Chondrocyte (in vitro differentiated cells): ENCODE data around the gene CNBD2. TPM values are rescaled to one million over a fixed set of nuclear protein-coding genes. Genes with fewer than 3 reads are reported as not detected.
"Not testable (repeated sequence)": the region's sequence is repeated elsewhere in the genome, so short reads cannot be mapped to it uniquely, and the experiment has no call there.

Experiments
- DNase-seq: peaks from one replicate; pipeline ENCODE4 v3.0.0; 2021; ENCODE audit warnings: mixed read lengths, low spot score
- H3K27ac Mint-ChIP-seq: one replicate; pipeline ENCODE4 v1.8.0; 2021; ENCODE audit warnings: mild to moderate bottlenecking, moderate library complexity, mixed read lengths; ENCODE audit not compliant: unreplicated experiment
- H3K27me3 Mint-ChIP-seq: 2 replicates; pipeline ENCODE4 v1.8.0; 2021; ENCODE audit warnings: low read depth, mixed read lengths
- H3K36me3 Mint-ChIP-seq: 2 replicates; pipeline ENCODE4 v1.8.0; 2021; ENCODE audit warnings: low read depth, mixed read lengths
- H3K4me1 Mint-ChIP-seq: 2 replicates; pipeline ENCODE4 v1.8.0; 2021; ENCODE audit warnings: low read depth, mild to moderate bottlenecking, mixed read lengths
- H3K4me3 Mint-ChIP-seq: one replicate; pipeline ENCODE4 v1.8.0; 2021; ENCODE audit warnings: mild to moderate bottlenecking, moderate library complexity, mixed read lengths; ENCODE audit not compliant: unreplicated experiment
- H3K9me3 Mint-ChIP-seq: 2 replicates; pipeline ENCODE4 v1.8.0; 2021; ENCODE audit warnings: low read depth, mixed read lengths
- total RNA-seq: library from RNA; stranded (reverse); gene quantifications from 3 replicates; pipeline ENCODE4 v1.2.1, GENCODE V29; 2021
- TF ChIP-seq, protein P1 (sequence below): fragments of 200-600 bp; sonication (generic); IDR thresholded peaks from 2 replicates; pipeline ENCODE4 v1.5.0; 2021; ENCODE audit warnings: antibody characterized with exemption, mild to moderate bottlenecking, moderate library complexity

The CNBD2 gene
- total RNA-seq, 1 donor from 2014 or later: 3.3 TPM

DNA sequence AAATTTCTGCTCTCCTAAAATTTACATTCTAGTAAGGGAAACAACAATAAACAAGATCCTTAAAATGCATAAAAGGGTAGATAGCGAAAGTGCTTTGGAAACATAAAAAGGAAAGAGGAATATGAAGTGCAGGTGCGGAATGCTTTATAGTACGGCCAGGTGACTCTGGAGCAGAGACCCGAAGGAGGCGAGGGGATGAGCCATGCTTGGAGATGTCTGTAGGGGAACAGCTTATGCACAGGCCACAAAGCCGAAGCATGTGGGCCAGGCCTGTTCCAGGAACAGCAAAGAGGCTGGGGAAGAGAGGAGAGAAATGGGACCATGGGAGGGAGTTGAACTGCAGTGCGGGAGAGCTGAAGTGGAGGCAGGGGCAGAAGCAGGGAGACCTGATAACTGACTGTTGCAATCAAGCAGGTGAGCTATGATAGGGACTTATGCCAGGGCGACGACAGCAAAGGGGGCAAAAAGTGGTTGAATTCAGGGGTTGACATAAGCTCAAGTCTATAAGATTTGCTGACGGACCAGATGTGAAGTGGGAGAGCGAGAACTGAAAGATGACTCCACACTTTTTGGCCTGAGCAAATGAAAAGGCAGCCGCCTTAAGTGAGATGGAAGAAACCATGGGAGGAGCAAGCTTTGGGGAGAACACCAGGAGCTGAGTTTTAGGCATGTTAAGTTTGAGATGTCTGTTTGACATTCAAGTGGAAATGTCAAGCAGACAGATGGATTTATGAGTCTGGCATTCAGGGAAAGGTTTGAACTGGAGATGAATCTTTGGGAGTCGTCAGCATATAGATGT lies 83.1 kb downstream of the CNBD2 start:
- peaks cover 13% of the 10 kb centered on the region for H3K36me3 Mint-ChIP-seq
- TF ChIP-seq, protein P1, sequence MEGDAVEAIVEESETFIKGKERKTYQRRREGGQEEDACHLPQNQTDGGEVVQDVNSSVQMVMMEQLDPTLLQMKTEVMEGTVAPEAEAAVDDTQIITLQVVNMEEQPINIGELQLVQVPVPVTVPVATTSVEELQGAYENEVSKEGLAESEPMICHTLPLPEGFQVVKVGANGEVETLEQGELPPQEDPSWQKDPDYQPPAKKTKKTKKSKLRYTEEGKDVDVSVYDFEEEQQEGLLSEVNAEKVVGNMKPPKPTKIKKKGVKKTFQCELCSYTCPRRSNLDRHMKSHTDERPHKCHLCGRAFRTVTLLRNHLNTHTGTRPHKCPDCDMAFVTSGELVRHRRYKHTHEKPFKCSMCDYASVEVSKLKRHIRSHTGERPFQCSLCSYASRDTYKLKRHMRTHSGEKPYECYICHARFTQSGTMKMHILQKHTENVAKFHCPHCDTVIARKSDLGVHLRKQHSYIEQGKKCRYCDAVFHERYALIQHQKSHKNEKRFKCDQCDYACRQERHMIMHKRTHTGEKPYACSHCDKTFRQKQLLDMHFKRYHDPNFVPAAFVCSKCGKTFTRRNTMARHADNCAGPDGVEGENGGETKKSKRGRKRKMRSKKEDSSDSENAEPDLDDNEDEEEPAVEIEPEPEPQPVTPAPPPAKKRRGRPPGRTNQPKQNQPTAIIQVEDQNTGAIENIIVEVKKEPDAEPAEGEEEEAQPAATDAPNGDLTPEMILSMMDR: no peak
- H3K27ac Mint-ChIP-seq: peak overlapping the region; percentile 94
- H3K4me3 Mint-ChIP-seq: peak overlapping the region; percentile 93
- H3K27me3 Mint-ChIP-seq: peaks cover 2% of the 10 kb centered on the region
- no peaks in the 10 kb centered on the region for H3K9me3 Mint-ChIP-seq
- no peak for DNase-seq
- peaks cover 28% of the 10 kb centered on the region for H3K4me1 Mint-ChIP-seq

DNA sequence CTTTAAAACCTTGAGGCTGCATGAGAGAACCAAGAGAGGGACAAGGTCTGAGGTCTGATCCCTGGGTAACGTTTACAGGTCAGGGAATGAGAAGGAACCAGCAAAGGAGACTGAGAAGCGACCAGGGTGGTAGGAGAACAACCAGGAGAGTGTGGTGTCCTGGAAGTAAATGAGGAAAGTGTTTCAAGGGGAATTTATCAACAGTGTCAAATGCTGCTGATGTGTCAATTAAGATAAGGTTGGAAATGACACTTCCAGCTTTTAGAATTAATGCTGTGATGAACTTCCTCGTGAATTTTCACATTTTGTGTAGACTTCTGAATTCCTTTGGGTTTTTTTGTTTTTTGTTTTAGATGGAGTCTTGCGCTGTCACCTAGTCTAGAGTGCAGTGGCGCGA lies 83.7 kb downstream of the CNBD2 start:
- TF ChIP-seq, protein P1: no peak
- H3K4me1 Mint-ChIP-seq: peaks cover 24% of the 10 kb centered on the region
- H3K36me3 Mint-ChIP-seq: peaks cover 13% of the 10 kb centered on the region
- H3K27ac Mint-ChIP-seq: no peak overlapping the region
- H3K9me3 Mint-ChIP-seq: no peaks in the 10 kb centered on the region
- DNase-seq: no peak
- H3K27me3 Mint-ChIP-seq: peaks cover 2% of the 10 kb centered on the region
- H3K4me3 Mint-ChIP-seq: no peak overlapping the region

GRCh38 chr20:36053863-36054518 lies 85.6 kb downstream of the CNBD2 start:
- H3K9me3 Mint-ChIP-seq, H3K27me3 Mint-ChIP-seq, H3K4me3 Mint-ChIP-seq, H3K36me3 Mint-ChIP-seq, H3K4me1 Mint-ChIP-seq, H3K27ac Mint-ChIP-seq, DNase-seq: not testable (repeated sequence)

GRCh38 chr20:36055145-36055544 lies 86.8 kb downstream of the CNBD2 start:
- Mint-ChIP-seq H3K4me3 (no peak overlapping the region), H3K27ac (no peak overlapping the region), H3K36me3 (no peaks in the 10 kb centered on the region), H3K27me3 (peaks cover 2% of the 10 kb centered on the region), H3K4me1 (peaks cover 8% of the 10 kb centered on the region), H3K9me3 (no peaks in the 10 kb centered on the region)
- TF ChIP-seq, protein P1: no peak
- DNase-seq: no peak

- Mint-ChIP-seq H3K4me3 (no peak overlapping the region), H3K27ac (no peak overlapping the region), H3K9me3 (peaks cover 3% of the 10 kb centered on the region), H3K4me1 (peaks cover 7% of the 10 kb centered on the region), H3K36me3 (no peaks in the 10 kb centered on the region), H3K27me3 (no peaks in the 10 kb centered on the region)
- DNase-seq: no peak
- TF ChIP-seq, protein P1: no peak
These were observed 92.3 kb downstream of the CNBD2 start for GRCh38 chr20:36060676-36061075.
